H9 (cell line): ENCODE measurements around the gene PDE4A. TPM values are rescaled to one million over a fixed set of nuclear protein-coding genes. Genes with fewer than 3 reads are reported as not detected.
A peak's percentile ranks its signal among the peaks of the same experiment; 100 is the strongest.

Experiments used
- DNase-seq: peaks from one replicate; pipeline ENCODE4 v3.0.0-alpha.2; 2017
- H2AFZ ChIP-seq: one replicate; pipeline ENCODE4 v1.6.1; 2013; ENCODE audit warnings: mild to moderate bottlenecking, low read length, control low read depth, moderate library complexity
- H2AK5ac ChIP-seq: 2 replicates; pipeline ENCODE4 v1.6.1; 2013; ENCODE audit warnings: low read length, control low read depth, mixed read lengths; ENCODE audit not compliant: insufficient read length
- H2BK120ac ChIP-seq: one replicate; pipeline ENCODE4 v1.6.1; 2013; ENCODE audit warnings: low read depth, mild to moderate bottlenecking, low read length, control low read depth, inconsistent platforms; ENCODE audit not compliant: poor library complexity, severe bottlenecking
- H2BK12ac ChIP-seq: 2 replicates; pipeline ENCODE4 v1.6.1; 2013; ENCODE audit warnings: low read length, control low read depth, mixed read lengths, low read depth; ENCODE audit not compliant: insufficient read length
- H2BK15ac ChIP-seq: 2 replicates; pipeline ENCODE4 v1.6.1; 2013; ENCODE audit warnings: low read depth, low read length, control low read depth
- H2BK20ac ChIP-seq: one replicate; pipeline ENCODE4 v1.6.1; 2013; ENCODE audit warnings: low read depth, mild to moderate bottlenecking, low read length, control low read depth, inconsistent platforms; ENCODE audit not compliant: poor library complexity, severe bottlenecking
- H2BK5ac ChIP-seq: 2 replicates; pipeline ENCODE4 v1.6.1; 2013; ENCODE audit warnings: low read length, control low read depth, mixed read lengths; ENCODE audit not compliant: insufficient read length
- H3K14ac ChIP-seq: 2 replicates; pipeline ENCODE4 v1.6.1; 2013; ENCODE audit warnings: low read length, control low read depth; ENCODE audit not compliant: insufficient read depth
- H3K18ac ChIP-seq: 2 replicates; pipeline ENCODE4 v1.6.1; 2013; ENCODE audit warnings: low read depth, mild to moderate bottlenecking, mixed read lengths, low read length, control low read depth; ENCODE audit not compliant: insufficient read length
- H3K23ac ChIP-seq: 2 replicates; pipeline ENCODE4 v1.6.1; 2013; ENCODE audit warnings: low read length, control low read depth, mixed read lengths, low read depth; ENCODE audit not compliant: insufficient read length
- H3K23me2 ChIP-seq: 2 replicates; pipeline ENCODE4 v1.6.1; 2013; ENCODE audit warnings: low read depth, mild to moderate bottlenecking, mixed read lengths, low read length, control low read depth; ENCODE audit not compliant: insufficient read length, poor library complexity, severe bottlenecking
- H3K27ac ChIP-seq: 2 replicates; pipeline ENCODE4 v1.5.1; 2013; ENCODE audit warnings: low read length, control low read depth, mixed read lengths, low read depth; ENCODE audit not compliant: insufficient read length
- H3K27me3 ChIP-seq: 2 replicates; pipeline ENCODE4 v1.6.1; 2013; ENCODE audit warnings: low read length, control low read depth, inconsistent platforms; ENCODE audit not compliant: insufficient read depth
- H3K4ac ChIP-seq: 2 replicates; pipeline ENCODE4 v1.6.1; 2013; ENCODE audit warnings: low read depth, mild to moderate bottlenecking, control low read depth, inconsistent platforms, low read length, moderate library complexity
- H3K4me1 ChIP-seq: 2 replicates; pipeline ENCODE4 v1.6.1; 2013; ENCODE audit warnings: low read length, control low read depth, inconsistent platforms; ENCODE audit not compliant: insufficient read depth
- H3K4me2 ChIP-seq: 2 replicates; pipeline ENCODE4 v1.6.1; 2013; ENCODE audit warnings: low read length, control low read depth, mixed read lengths; ENCODE audit not compliant: insufficient read length, insufficient read depth
- H3K56ac ChIP-seq: 2 replicates; pipeline ENCODE4 v1.6.1; 2013; ENCODE audit warnings: low read depth, mild to moderate bottlenecking, mixed read lengths, low read length, control low read depth; ENCODE audit not compliant: insufficient read length
- H3K79me1 ChIP-seq: 2 replicates; pipeline ENCODE4 v1.6.1; 2013; ENCODE audit warnings: low read depth, mild to moderate bottlenecking, moderate library complexity, low read length, control low read depth, inconsistent platforms; ENCODE audit not compliant: insufficient read depth, poor library complexity, severe bottlenecking
- H3K79me2 ChIP-seq: 2 replicates; pipeline ENCODE4 v1.6.1; 2013; ENCODE audit warnings: low read length, control low read depth, inconsistent platforms; ENCODE audit not compliant: insufficient read depth
- H3K9ac ChIP-seq: 2 replicates; pipeline ENCODE4 v1.6.1; 2013; ENCODE audit warnings: low read length, control low read depth, mixed read lengths; ENCODE audit not compliant: insufficient read length; ENCODE audit errors: extremely low read depth
- H3K9me3 ChIP-seq: one replicate; pipeline ENCODE4 v1.6.1; 2013; ENCODE audit warnings: low read depth, low read length, inconsistent platforms; ENCODE audit not compliant: control insufficient read depth
- H3T11ph ChIP-seq: one replicate; pipeline ENCODE4 v1.6.1; 2013; ENCODE audit warnings: mild to moderate bottlenecking, low read length, control low read depth, inconsistent platforms
- H4K20me1 ChIP-seq: one replicate; pipeline ENCODE4 v1.6.1; 2013; ENCODE audit not compliant: control insufficient read depth, insufficient read length, insufficient read depth
- H4K5ac ChIP-seq: 2 replicates; pipeline ENCODE4 v1.6.1; 2013; ENCODE audit warnings: low read depth, mild to moderate bottlenecking, mixed read lengths, low read length, control low read depth; ENCODE audit not compliant: insufficient read length
- H4K8ac ChIP-seq: replicated peaks from 2 replicates; pipeline ENCODE4 v1.6.1; 2013; ENCODE audit warnings: low read length, control low read depth, mixed read lengths, low read depth; ENCODE audit not compliant: insufficient read length
- H4K91ac ChIP-seq: 2 replicates; pipeline ENCODE4 v1.6.1; 2013; ENCODE audit warnings: low read depth, mild to moderate bottlenecking, moderate library complexity, mixed read lengths, low read length, control low read depth; ENCODE audit not compliant: insufficient read length
- H3K27ac Mint-ChIP-seq, 3 experiments: 2 replicates in 2 of 3; 3 replicates in 1 of 3; pipeline ENCODE4 v1.8.0; 2020 to 2021; ENCODE audit warnings: mixed read lengths in 3 of 3, mild to moderate bottlenecking in 1 of 3, moderate library complexity in 1 of 3
- H3K27me3 Mint-ChIP-seq: 2 replicates; pipeline ENCODE4 v1.8.0; 2021; ENCODE audit warnings: low read depth, mild to moderate bottlenecking, moderate library complexity, mixed read lengths
- H3K36me3 Mint-ChIP-seq, 3 experiments: 2 replicates in 2 of 3; 3 replicates in 1 of 3; pipeline ENCODE4 v1.8.0; 2020 to 2021; ENCODE audit warnings: low read depth in 3 of 3, mixed read lengths in 3 of 3; ENCODE audit not compliant: insufficient read depth in 1 of 3
- H3K4me1 Mint-ChIP-seq, 2 experiments: 2 replicates each; pipeline ENCODE4 v1.8.0; 2020; ENCODE audit warnings: mixed read lengths in 2 of 2
- H3K4me3 Mint-ChIP-seq, 2 experiments: 2 replicates in 1 of 2; 3 replicates in 1 of 2; pipeline ENCODE4 v1.8.0; 2020 to 2021; ENCODE audit warnings: mild to moderate bottlenecking in 2 of 2, mixed read lengths in 2 of 2, moderate library complexity in 1 of 2
- H3K9me3 Mint-ChIP-seq, 2 experiments: 2 replicates in 1 of 2; 3 replicates in 1 of 2; pipeline ENCODE4 v1.8.0; 2020; ENCODE audit warnings: mild to moderate bottlenecking in 2 of 2, mixed read lengths in 2 of 2, moderate library complexity in 1 of 2
- WGBS: extraction: QIAGEN DNeasy Blood & Tissue Kit; methylation state at CpG from one replicate; pipeline ENCODE4 v1.1.7; 2013; ENCODE audit warnings: missing lambda C conversion rate, low lambda C conversion rate, mixed read lengths; ENCODE audit not compliant: insufficient read length; ENCODE audit errors: extremely low coverage; 5-methylcytosine and 5-hydroxymethylcytosine counted together
- total RNA-seq: library from RNA; stranded (reverse); gene quantifications from 2 replicates; pipeline ENCODE4 v1.2.1, GENCODE V29; 2021
- TF ChIP-seq, protein P1 (sequence below): fragments of 200-600 bp; sonication (generic); conservative IDR thresholded peaks from 3 replicates; pipeline ENCODE4 v1.8.0; 2021; ENCODE audit warnings: antibody characterized with exemption, mild to moderate bottlenecking

Gene PDE4A
- total RNA-seq, 1 experiment from 2014 or later: 8.5 TPM

GRCh38 chr19:10462557-10462956 is 42.2 kb downstream of the PDE4A start:
- no peak overlapping the region for H3K18ac ChIP-seq
- H2AFZ ChIP-seq: no peak overlapping the region
- H3T11ph ChIP-seq: no peak overlapping the region
- H3K14ac ChIP-seq: no peak overlapping the region
- no peak for DNase-seq
- no peak overlapping the region for H2BK15ac ChIP-seq
- H3K79me2 ChIP-seq: no peaks in the 10 kb centered on the region
- WGBS: 100% methylated on average over 2 of the region's 4 CpGs
- Mint-ChIP-seq H3K36me3 (peaks cover 0 to 9% (median 5%) of the 10 kb centered on the region in 3 experiments; a peak in 3 of 7 replicates), H3K27me3 (peaks cover 16% of the 10 kb centered on the region), H3K4me1 (peaks cover 2 to 13% of the 10 kb centered on the region in 2 experiments; a peak in 3 of 4 replicates), H3K9me3 (no peaks in the 10 kb centered on the region), H3K4me3 (peak overlapping the region in 1 of 2 experiments; percentile 9; a peak in 1 of 5 replicates), H3K27ac (no peak overlapping the region)
- no peak overlapping the region for H3K4me2 ChIP-seq
- H4K5ac ChIP-seq: no peak overlapping the region
- no peak overlapping the region for H3K27ac ChIP-seq
- H3K9me3 ChIP-seq: no peaks in the 10 kb centered on the region
- no peaks in the 10 kb centered on the region for H3K79me1 ChIP-seq
- no peak overlapping the region for H2BK5ac ChIP-seq
- no peak overlapping the region for H2BK12ac ChIP-seq
- no peak overlapping the region for H2AK5ac ChIP-seq
- H2BK120ac ChIP-seq: no peak overlapping the region
- H3K23ac ChIP-seq: no peak overlapping the region
- H3K4me1 ChIP-seq: no peaks in the 10 kb centered on the region
- no peak overlapping the region for H2BK20ac ChIP-seq
- H3K23me2 ChIP-seq: no peaks in the 10 kb centered on the region
- H4K20me1 ChIP-seq: no peaks in the 10 kb centered on the region
- H3K56ac ChIP-seq: no peak overlapping the region
- H3K27me3 ChIP-seq: 0 out of 2 replicates have a peak, but pooled peaks cover 4% of the 10 kb centered on the region
- no peak overlapping the region for H4K91ac ChIP-seq
- H4K8ac ChIP-seq: no peak overlapping the region
- TF ChIP-seq, protein P1, sequence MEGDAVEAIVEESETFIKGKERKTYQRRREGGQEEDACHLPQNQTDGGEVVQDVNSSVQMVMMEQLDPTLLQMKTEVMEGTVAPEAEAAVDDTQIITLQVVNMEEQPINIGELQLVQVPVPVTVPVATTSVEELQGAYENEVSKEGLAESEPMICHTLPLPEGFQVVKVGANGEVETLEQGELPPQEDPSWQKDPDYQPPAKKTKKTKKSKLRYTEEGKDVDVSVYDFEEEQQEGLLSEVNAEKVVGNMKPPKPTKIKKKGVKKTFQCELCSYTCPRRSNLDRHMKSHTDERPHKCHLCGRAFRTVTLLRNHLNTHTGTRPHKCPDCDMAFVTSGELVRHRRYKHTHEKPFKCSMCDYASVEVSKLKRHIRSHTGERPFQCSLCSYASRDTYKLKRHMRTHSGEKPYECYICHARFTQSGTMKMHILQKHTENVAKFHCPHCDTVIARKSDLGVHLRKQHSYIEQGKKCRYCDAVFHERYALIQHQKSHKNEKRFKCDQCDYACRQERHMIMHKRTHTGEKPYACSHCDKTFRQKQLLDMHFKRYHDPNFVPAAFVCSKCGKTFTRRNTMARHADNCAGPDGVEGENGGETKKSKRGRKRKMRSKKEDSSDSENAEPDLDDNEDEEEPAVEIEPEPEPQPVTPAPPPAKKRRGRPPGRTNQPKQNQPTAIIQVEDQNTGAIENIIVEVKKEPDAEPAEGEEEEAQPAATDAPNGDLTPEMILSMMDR: no peak
- H3K4ac ChIP-seq: no peak overlapping the region
- no peak overlapping the region for H3K9ac ChIP-seq
